H1 (cell line): ENCODE measurements around the gene PAPSS2. TPM values are rescaled to one million over a fixed set of nuclear protein-coding genes. Genes with fewer than 3 reads are reported as not detected.

Source experiments
- CTCF ChIA-PET: fragments of 300-600 bp; sonication (Branson Sonifier 250); formaldehyde crosslinking; loops from one replicate; lab custom pipeline; 2021; ENCODE audit not compliant: partially characterized antibody; lab: Charles Lee
- POLR2A ChIA-PET: fragments of 300-600 bp; sonication (Branson Sonifier 250); formaldehyde crosslinking; loops from one replicate; lab custom pipeline; 2021; ENCODE audit warnings: inconsistent platforms; ENCODE audit not compliant: partially characterized antibody; lab: Charles Lee
- DNase-seq, 2 experiments: peaks; one replicate each; pipeline versions ENCODE4 v3.0.0 to v3.0.0-alpha.2; 2010 to 2022; ENCODE audit warnings: low spot score in 2 of 2, low read depth in 1 of 2, mixed read lengths in 1 of 2
- FAIRE-seq: peaks from 2 replicates; lab custom pipeline; 2011; peaks lifted over from hg19 to GRCh38; lab: Jason Lieb, UNC
- H2AFZ ChIP-seq: 2 replicates; pipeline ENCODE4 v1.8.1; 2012; ENCODE audit warnings: low read length, inconsistent platforms
- H2AK5ac ChIP-seq: 2 replicates; pipeline ENCODE4 v1.6.1; 2013; ENCODE audit warnings: low read depth, low read length
- H2BK120ac ChIP-seq: replicated peaks from 2 replicates; pipeline ENCODE3; 2013; ENCODE audit warnings: low read depth, low read length, inconsistent platforms
- H2BK12ac ChIP-seq: 2 replicates; pipeline ENCODE4 v1.6.1; 2013; ENCODE audit warnings: low read depth, low read length
- H2BK15ac ChIP-seq: 2 replicates; pipeline ENCODE4 v1.6.1; 2013; ENCODE audit warnings: low read length
- H2BK20ac ChIP-seq: 2 replicates; pipeline ENCODE4 v1.6.1; 2013; ENCODE audit warnings: low read length
- H2BK5ac ChIP-seq: 2 replicates; pipeline ENCODE4 v1.6.1; 2013; ENCODE audit warnings: low read depth, low read length
- H3K14ac ChIP-seq: 2 replicates; pipeline ENCODE4 v1.6.1; 2013; ENCODE audit warnings: inconsistent platforms; ENCODE audit not compliant: insufficient read length
- H3K18ac ChIP-seq: 2 replicates; pipeline ENCODE4 v1.6.1; 2013; ENCODE audit warnings: low read length; ENCODE audit errors: extremely low read depth
- H3K23ac ChIP-seq: 2 replicates; pipeline ENCODE4 v1.6.1; 2013; ENCODE audit warnings: inconsistent platforms; ENCODE audit not compliant: insufficient read length
- H3K23me2 ChIP-seq: 2 replicates; pipeline ENCODE4 v1.6.1; 2013; ENCODE audit warnings: low read depth, low read length
- H3K27ac ChIP-seq: 2 replicates; pipeline ENCODE4 v1.6.1; 2011; ENCODE audit warnings: low read depth, low read length, inconsistent platforms
- H3K27me3 ChIP-seq, 4 experiments: replicated peaks in 1 of 4; 1 replicate in 1 of 4; 2 replicates in 3 of 4; pipeline versions ENCODE4 v1.6.1 to v1.8.1; 2011 to 2013; ENCODE audit warnings: low read length in 3 of 4, mild to moderate bottlenecking in 3 of 4, inconsistent platforms in 2 of 4, mixed read lengths in 2 of 4, moderate library complexity in 1 of 4; ENCODE audit not compliant: control insufficient read depth in 3 of 4, insufficient read depth in 3 of 4; ENCODE audit errors: extremely low read depth in 1 of 4
- H3K36me3 ChIP-seq, 4 experiments: 2 replicates each; pipeline versions ENCODE4 v1.6.1 to v1.8.1; 2011 to 2013; ENCODE audit warnings: mild to moderate bottlenecking in 4 of 4, low read length in 3 of 4, moderate library complexity in 2 of 4, control low read depth in 1 of 4, inconsistent platforms in 1 of 4; ENCODE audit not compliant: insufficient read depth in 4 of 4, control insufficient read depth in 2 of 4
- H3K4ac ChIP-seq: replicated peaks from 2 replicates; pipeline ENCODE3; 2013; ENCODE audit warnings: low read length, low read depth, mixed read lengths, inconsistent platforms; ENCODE audit not compliant: insufficient read length
- H3K4me1 ChIP-seq, 4 experiments: replicated peaks in 1 of 4; 1 replicate in 1 of 4; 2 replicates in 3 of 4; pipeline versions ENCODE4 v1.6.1 to v1.8.1; 2011 to 2013; ENCODE audit warnings: low read length in 3 of 4, inconsistent platforms in 2 of 4, mixed read lengths in 1 of 4; ENCODE audit not compliant: insufficient read depth in 4 of 4, control insufficient read depth in 3 of 4
- H3K4me2 ChIP-seq, 2 experiments: 2 replicates each; pipeline versions ENCODE4 v1.6.1 to v1.8.1; 2011 to 2013; ENCODE audit warnings: low read depth in 2 of 2, low read length in 2 of 2, control low read depth in 1 of 2, inconsistent platforms in 1 of 2, mild to moderate bottlenecking in 1 of 2; ENCODE audit not compliant: insufficient read depth in 1 of 2
- H3K4me3 ChIP-seq, 4 experiments: fragments of 200-600, 300-600 bp in 1 of 4; sonication (generic), shearing (Covaris generic), sonication (Bioruptor Twin) in 1 of 4; 2 replicates each; pipeline versions ENCODE4 v1.5.1 to v1.8.1; 2011 to 2016; ENCODE audit warnings: low read length in 4 of 4, low read depth in 3 of 4, control low read depth in 2 of 4, inconsistent platforms in 2 of 4, mild to moderate bottlenecking in 2 of 4, mixed read lengths in 1 of 4, moderate library complexity in 1 of 4; ENCODE audit not compliant: insufficient read depth in 2 of 4; ENCODE audit errors: extremely low read depth in 1 of 4
- H3K56ac ChIP-seq: replicated peaks from 2 replicates; pipeline ENCODE3; 2013; ENCODE audit warnings: low read depth, mild to moderate bottlenecking, mixed read lengths, low read length, inconsistent platforms; ENCODE audit not compliant: insufficient read length
- H3K79me1 ChIP-seq: 2 replicates; pipeline ENCODE4 v1.6.1; 2013; ENCODE audit warnings: low read depth, low read length, control low read depth
- H3K79me2 ChIP-seq, 2 experiments: 2 replicates each; pipeline versions ENCODE4 v1.6.1 to v1.8.1; 2012 to 2013; ENCODE audit warnings: low read length in 2 of 2, mild to moderate bottlenecking in 2 of 2, inconsistent platforms in 1 of 2; ENCODE audit not compliant: insufficient read depth in 2 of 2, control insufficient read depth in 1 of 2
- H3K9ac ChIP-seq, 4 experiments: replicated peaks in 1 of 4; 1 replicate in 1 of 4; 2 replicates in 3 of 4; pipeline versions ENCODE4 v1.6.1 to v1.8.1; 2011 to 2013; ENCODE audit warnings: low read depth in 3 of 4, low read length in 3 of 4, control low read depth in 2 of 4, mild to moderate bottlenecking in 2 of 4, moderate library complexity in 2 of 4, inconsistent platforms in 1 of 4; ENCODE audit errors: extremely low read depth in 1 of 4
- H3K9me3 ChIP-seq, 2 experiments: 2 replicates each; pipeline versions ENCODE4 v1.6.1 to v1.8.1; 2012 to 2013; ENCODE audit warnings: mild to moderate bottlenecking in 2 of 2, moderate library complexity in 2 of 2, control low read depth in 1 of 2, inconsistent platforms in 1 of 2, low read depth in 1 of 2, low read length in 1 of 2, mixed read lengths in 1 of 2; ENCODE audit not compliant: insufficient read depth in 2 of 2
- H4K20me1 ChIP-seq, 2 experiments: replicated peaks in 1 of 2; 2 replicates each; pipeline versions ENCODE3 to v1.8.1; 2011 to 2013; ENCODE audit warnings: inconsistent platforms in 2 of 2, low read length in 2 of 2, mild to moderate bottlenecking in 1 of 2; ENCODE audit not compliant: insufficient read depth in 2 of 2, control insufficient read depth in 1 of 2
- H4K5ac ChIP-seq: 2 replicates; pipeline ENCODE4 v1.6.1; 2013; ENCODE audit warnings: low read length, low read depth, mixed read lengths, inconsistent platforms; ENCODE audit not compliant: insufficient read length
- H4K8ac ChIP-seq: 2 replicates; pipeline ENCODE4 v1.8.0; 2013; ENCODE audit warnings: mild to moderate bottlenecking, moderate library complexity, low read length, inconsistent platforms; ENCODE audit not compliant: insufficient read depth; ENCODE audit errors: extremely low read depth
- H4K91ac ChIP-seq: replicated peaks from 2 replicates; pipeline ENCODE3; 2013; ENCODE audit warnings: low read length, mixed read lengths, inconsistent platforms; ENCODE audit not compliant: insufficient read length
- ATF2 ChIP-seq: IDR thresholded peaks from 2 replicates; pipeline ENCODE4 v1.6.1; 2012; ENCODE audit warnings: low read length, inconsistent platforms
- CREB1 ChIP-seq: IDR thresholded peaks from 2 replicates; pipeline ENCODE4 v1.6.1; 2012; ENCODE audit warnings: inconsistent platforms
- JUN ChIP-seq: IDR thresholded peaks from 2 replicates; pipeline ENCODE4 v1.6.1; 2011; ENCODE audit warnings: low read depth, mild to moderate bottlenecking, improper control_type of control experiment, low read length
- KDM5A ChIP-seq: fragments of 200-600 bp; IDR thresholded peaks from 2 replicates; pipeline ENCODE4 v1.7.1; 2012; ENCODE audit warnings: mild to moderate bottlenecking, low read length, inconsistent platforms, mixed read lengths
- SIRT6 ChIP-seq: IDR thresholded peaks from one replicate; pipeline ENCODE4 v1.7.1; 2012; ENCODE audit warnings: low read length, inconsistent platforms
- SRF ChIP-seq: IDR thresholded peaks from 2 replicates; pipeline ENCODE4 v1.6.1; 2011; ENCODE audit warnings: mild to moderate bottlenecking, low read depth, low read length, moderate library complexity
- WGBS, 2 experiments: shearing (Covaris generic) in 1 of 2; methylation state at CpG; one replicate each; pipeline versions ENCODE4 v1.1.6 to v1.1.7; 2013 to 2015; ENCODE audit warnings: low lambda C conversion rate in 2 of 2, mixed read lengths in 2 of 2, inconsistent platforms in 1 of 2, low coverage in 1 of 2, missing lambda C conversion rate in 1 of 2; ENCODE audit not compliant: insufficient replicate concordance in 2 of 2, insufficient coverage in 1 of 2, insufficient read length in 1 of 2; ENCODE audit errors: extremely low coverage in 1 of 2, missing lambda C conversion rate in 1 of 2; 5-methylcytosine and 5-hydroxymethylcytosine counted together
- polyA plus RNA-seq, 7 experiments: library from polyadenylated mRNA; depleted of rRNA in 3 of 7; stranded (reverse) in 5 of 7; unstranded in 2 of 7; fragments of >200 nt in 5 of 7; fragments of 200-250 nt in 2 of 7; gene quantifications; 1 replicate in 5 of 7; 2 replicates in 1 of 7; 4 replicates in 1 of 7; pipeline versions ENCODE4 v1.2.1 to v1.2.3, GENCODE V29; 2011 to 2013; ENCODE audit warnings: missing spikeins in 2 of 7, mixed read lengths in 2 of 7
- total RNA-seq: library from RNA; stranded (reverse); fragmentation: NEBNext Ultra II Directional; extraction: Animal tissue kit (Norgen Biotek cat#: 25700); gene quantifications from 2 replicates; pipeline ENCODE4 v1.2.1, GENCODE V29; 2021

PAPSS2 gene
- total and polyA plus RNA-seq, 2 of the 8 experiments (the other 6 are each of a cell fraction or from before 2014, with no cell fraction given), result 7.6 to 20.2 TPM

- no peak overlapping the region for H3K9ac ChIP-seq
- no peak overlapping the region for H2AFZ ChIP-seq
- FAIRE-seq (no peak), DNase-seq (no peak)
- H3K4me1 ChIP-seq, result peaks cover 0 to 3% (median under 1%) of the 10 kb centered on the region in 4 experiments; a peak in 2 of 7 replicates
- H2BK12ac ChIP-seq, result no peak overlapping the region
- no peak overlapping the region for H2AK5ac ChIP-seq
- no peaks in the 10 kb centered on the region for H3K79me2 ChIP-seq
- POLR2A ChIA-PET, result interaction anchor here (1.2 kb wide), 1 partner anchor 85 kb away, joined by 3 read pairs; the partner anchor contains the start of gene PAPSS2
- no peak overlapping the region for H3K18ac ChIP-seq
- no peak overlapping the region for H3K4me2 ChIP-seq
- H3K4ac ChIP-seq, result no peak overlapping the region
- no peak overlapping the region for H3K56ac ChIP-seq
- no peak overlapping the region for H4K8ac ChIP-seq
- no peak overlapping the region for H3K23ac ChIP-seq
- CTCF ChIA-PET, result interaction anchor here (0.9 to 2.5 kb wide), 2 partner anchors 10 to 232 kb away, joined by 3 to 19 read pairs; no protein-coding TSS in a partner anchor
- peaks cover 0 to 11% (median 2%) of the 10 kb centered on the region in 4 experiments; a peak in 3 of 8 replicates for H3K36me3 ChIP-seq
- no peak overlapping the region for H3K27ac ChIP-seq
- H2BK5ac ChIP-seq, result no peak overlapping the region
- no peak overlapping the region for H3K4me3 ChIP-seq
- H3K9me3 ChIP-seq, result no peaks in the 10 kb centered on the region
- H4K20me1 ChIP-seq, result no peaks in the 10 kb centered on the region
- H2BK120ac ChIP-seq, result no peak overlapping the region
- H3K23me2 ChIP-seq, result no peaks in the 10 kb centered on the region
- H4K91ac ChIP-seq, result no peak overlapping the region
- H2BK15ac ChIP-seq, result no peak overlapping the region
- H3K79me1 ChIP-seq, result no peaks in the 10 kb centered on the region
- no peak overlapping the region for H2BK20ac ChIP-seq
- 85% methylated on average over 2 of the region's 2 CpGs; no CpG with 5 or more reads in 1 of the 2 experiments for WGBS, 2 experiments
- no peaks in the 10 kb centered on the region for H3K27me3 ChIP-seq
- no peak overlapping the region for H4K5ac ChIP-seq
- H3K14ac ChIP-seq, result no peak overlapping the region
- TF ChIP-seq SIRT6 (no peak), SRF (no peak), JUN (no peak), CREB1 (no peak), KDM5A (no peak), ATF2 (no peak)
Observed at GRCh38 chr10:87744606-87745005, 84.9 kb downstream of the PAPSS2 start.
